SU-DHL-6 (cell line): Measurements from ENCODE around the gene LRRC4C.

ENCODE experiments used
- CTCF ChIP-seq: fragments of 200-600 bp; sonication (generic); IDR thresholded peaks from one replicate; pipeline ENCODE4 v1.5.1; 2017; ENCODE audit warnings: antibody characterized with exemption, mild to moderate bottlenecking, low read length, moderate library complexity; ENCODE audit not compliant: insufficient read depth, poor library complexity, severe bottlenecking
- EZH2phosphoT487 ChIP-seq: fragments of 200-600 bp; sonication (generic), shearing (Covaris generic); conservative IDR thresholded peaks from 2 replicates; pipeline ENCODE4 v1.6.1; 2018; ENCODE audit warnings: mild to moderate bottlenecking, antibody characterized with exemption, low read length, moderate library complexity, mixed read lengths

GRCh38 chr11:40879911-40880310, 579.5 kb downstream of the LRRC4C start:
- no peak for TF ChIP-seq CTCF
- TF ChIP-seq EZH2phosphoT487: no peak
